ENCODE data around the gene LARP4B. TPM values are rescaled to one million over a fixed set of nuclear protein-coding genes. Genes with fewer than 3 reads are reported as not detected.
A peak's percentile ranks its signal among the peaks of the same experiment; 100 is the strongest.

Gene LARP4B
- total and polyA plus RNA-seq, 2 of the 13 experiments (the other 11 are each of a cell fraction or from before 2014, with no cell fraction given): 19.5 to 30.2 TPM

- no peaks in the 10 kb centered on the region for H3K4me1 ChIP-seq (ENCODE audit: insufficient read depth, low read length)
- peaks cover 8% of the 10 kb centered on the region for H4K20me1 ChIP-seq (ENCODE audit: insufficient read depth, low read length)
- in situ Hi-C loops (cut with HindIII; ENCODE audit: extremely low pct_ligation_motif_present, low pct_unique_long_range_greater_than_20kb): no loop called here
- no peak overlapping the region for H3K4me3 ChIP-seq (replicated peaks in 1 of 3; ENCODE audit: insufficient read depth in 1 of 3, low read depth in 2 of 3, low read length in 3 of 3)
- DNase-seq (ENCODE audit: low spot score) (no peak), FAIRE-seq (no peak), ATAC-seq (no peak)
- H3K9ac ChIP-seq (ENCODE audit: insufficient read depth, low read depth, low read length): no peak overlapping the region
- CTCF ChIA-PET (ENCODE audit: low intra/inter-chr PET ratio, low total read pairs): no interaction called here
- intact Hi-C loops (cut with micrococcal nuclease; ENCODE audit: unreplicated experiment): no loop called here
- no TSS peak for BruUV-seq (replicated peaks)
- peaks cover 13 to 32% of the 10 kb centered on the region in 2 experiments; a peak in 4 of 5 replicates for H3K36me3 ChIP-seq (replicated peaks in 1 of 2; ENCODE audit: control insufficient read depth in 1 of 2, insufficient read depth in 2 of 2, low read length in 2 of 2)
- WGBS (ENCODE audit: low lambda C conversion rate): 94% methylated on average over 1 of the region's 1 CpG
- no peaks in the 10 kb centered on the region for H3K27me3 ChIP-seq (ENCODE audit: control insufficient read depth in 1 of 2, insufficient read depth in 2 of 2, low read length in 2 of 2)
- no peak overlapping the region for H3K27ac ChIP-seq (ENCODE audit: extremely low read length, insufficient read depth, low read length)
- no peaks in the 10 kb centered on the region for H3K9me3 ChIP-seq (ENCODE audit: low read length)
- H3K79me2 ChIP-seq (ENCODE audit: insufficient read depth, low read length): peaks cover 74% of the 10 kb centered on the region
- POLR2A ChIA-PET: no interaction called here
- no peak overlapping the region for H2AFZ ChIP-seq (ENCODE audit: low read length)
- TF ChIP-seq ZNF567 (CRISPR knock-in tag; IDR thresholded peaks at IDR 0.05; ENCODE audit: borderline replicate concordance): no peak
- no peak overlapping the region for H3K4me2 ChIP-seq (ENCODE audit: low read depth, low read length)
Measured at GRCh38 chr10:905972-906371, 25.5 kb downstream of the LARP4B start.

GRCh38 chr10:905503-905902 is 26.0 kb downstream of the LARP4B start:
- FAIRE-seq: no peak
- peaks cover 8% of the 10 kb centered on the region for H4K20me1 ChIP-seq (ENCODE audit: insufficient read depth, low read length)
- no peak for ATAC-seq
- H3K27me3 ChIP-seq (ENCODE audit: control insufficient read depth in 1 of 2, insufficient read depth in 2 of 2, low read length in 2 of 2): no peaks in the 10 kb centered on the region
- in situ Hi-C loops (cut with HindIII; ENCODE audit: extremely low pct_ligation_motif_present, low pct_unique_long_range_greater_than_20kb): no loop called here
- no TSS peak for BruUV-seq (replicated peaks)
- POLR2A ChIA-PET: no interaction called here
- TF ChIP-seq ONECUT2 (CRISPR knock-in tag; IDR thresholded peaks at IDR 0.05): no peak
- peak; percentile 74 for TF ChIP-seq RBM22 (optimal IDR thresholded peaks at IDR 0.05; ENCODE audit: low read length)
- H3K9me3 ChIP-seq (ENCODE audit: low read length): no peaks in the 10 kb centered on the region
- H3K4me2 ChIP-seq (ENCODE audit: low read depth, low read length): no peak overlapping the region
- peaks cover 71% of the 10 kb centered on the region for H3K79me2 ChIP-seq (ENCODE audit: insufficient read depth, low read length)
- no peak for DNase-seq (ENCODE audit: low spot score)
- no peak overlapping the region for H3K9ac ChIP-seq (ENCODE audit: insufficient read depth, low read depth, low read length)
- no peaks in the 10 kb centered on the region for H3K4me1 ChIP-seq (ENCODE audit: insufficient read depth, low read length)
- H3K27ac ChIP-seq (ENCODE audit: extremely low read length, insufficient read depth, low read length): no peak overlapping the region
- CTCF ChIA-PET (ENCODE audit: low intra/inter-chr PET ratio, low total read pairs): no interaction called here
- H2AFZ ChIP-seq (ENCODE audit: low read length): no peak overlapping the region
- intact Hi-C loops (cut with micrococcal nuclease; ENCODE audit: unreplicated experiment): no loop called here
- WGBS (ENCODE audit: low lambda C conversion rate): 98% methylated on average over 3 of the region's 3 CpGs
- no peak overlapping the region for H3K4me3 ChIP-seq (replicated peaks in 1 of 3; ENCODE audit: insufficient read depth in 1 of 3, low read depth in 2 of 3, low read length in 3 of 3)
- H3K36me3 ChIP-seq (replicated peaks in 1 of 2; ENCODE audit: control insufficient read depth in 1 of 2, insufficient read depth in 2 of 2, low read length in 2 of 2): peaks cover 13 to 27% of the 10 kb centered on the region in 2 experiments; a peak in 4 of 5 replicates
